HCT116 (cell line): ENCODE measurements around the gene GP1BA. TPM values are rescaled to one million over a fixed set of nuclear protein-coding genes. Genes with fewer than 3 reads are reported as not detected.

ENCODE experiments used
- ATAC-seq: fragments of 200-7000 bp; cut with Tn5 transposase; 2 replicates; pipeline ENCODE4 v1.9.1; 2020; ENCODE audit warnings: mild to moderate bottlenecking, moderate library complexity
- BruUV-seq: library from RNA; stranded (reverse); fragments of 400-500 nt; replicated peaks from 2 replicates; lab custom pipeline; 2021; lab: Mats Ljungman, UMichigan
- CTCF ChIA-PET: fragments of 300-600 bp; sonication (Branson Sonifier 250); formaldehyde crosslinking; loops from one replicate; lab custom pipeline; 2021; ENCODE audit warnings: antibody characterized with exemption; lab: Charles Lee
- POLR2A ChIA-PET: fragments of 300-600, 350-600 bp; sonication (Branson Sonifier 250); formaldehyde crosslinking; loops from one replicate; lab custom pipeline; 2021; ENCODE audit warnings: antibody characterized with exemption; lab: Charles Lee
- RAD21 ChIA-PET, 2 experiments: fragments of 300-600 bp; sonication (Branson Sonifier 250); formaldehyde crosslinking; loops; one replicate each; lab custom pipeline; 2023; ENCODE audit warnings: low total read pairs in 2 of 2; ENCODE audit not compliant: uncharacterized antibody in 2 of 2, unreplicated experiment in 2 of 2, low non-redundant PET in 1 of 2; lab: Charles Lee
- DNase-seq: peaks from one replicate; pipeline ENCODE4 v3.0.0-alpha.2; 2010; ENCODE audit warnings: low read depth, low spot score
- H2AFZ ChIP-seq: fragments of 200-600 bp; shearing (Covaris generic), sonication (generic); 2 replicates; pipeline ENCODE4 v1.6.1; 2017; ENCODE audit warnings: low read depth, mixed run types, mixed read lengths, antibody characterized with exemption, low read length; ENCODE audit not compliant: poor library complexity, severe bottlenecking
- H3K27ac ChIP-seq: 2 replicates; pipeline ENCODE4 v1.5.1; 2012; ENCODE audit warnings: low read depth, low read length
- H3K27me3 ChIP-seq: fragments of 200-600 bp; sonication (generic); 2 replicates; pipeline ENCODE4 v1.6.1; 2016; ENCODE audit warnings: mixed run types, low read length, mixed read lengths; ENCODE audit not compliant: insufficient read depth
- H3K36me3 ChIP-seq, 2 experiments: fragments of 200-500 bp in 1 of 2; fragments of 200-600 bp in 1 of 2; sonication (Bioruptor generic) in 1 of 2; sonication (generic) in 1 of 2; 2 replicates each; pipeline versions ENCODE4 v1.5.1 to v1.6.1; 2014 to 2016; ENCODE audit warnings: low read length in 2 of 2, inconsistent platforms in 1 of 2, mixed read lengths in 1 of 2, mixed run types in 1 of 2; ENCODE audit not compliant: insufficient read depth in 2 of 2, control insufficient read depth in 1 of 2
- H3K4me1 ChIP-seq, 2 experiments: fragments of 200-600 bp in 1 of 2; sonication (generic) in 1 of 2; 2 replicates each; pipeline versions ENCODE4 v1.5.1 to v1.6.1; 2012 to 2017; ENCODE audit warnings: low read length in 2 of 2, inconsistent platforms in 1 of 2, mild to moderate bottlenecking in 1 of 2, mixed read lengths in 1 of 2, mixed run types in 1 of 2, moderate library complexity in 1 of 2; ENCODE audit not compliant: insufficient read depth in 2 of 2, control insufficient read depth in 1 of 2
- H3K4me2 ChIP-seq: fragments of 200-600 bp; sonication (generic); 2 replicates; pipeline ENCODE4 v1.6.1; 2017; ENCODE audit warnings: mixed run types, low read length, mixed read lengths
- H3K4me3 ChIP-seq, 2 experiments: fragments of 200-600 bp in 1 of 2; sonication (generic) in 1 of 2; replicated peaks in 1 of 2; 2 replicates each; pipeline ENCODE4 v1.5.1; 2011 to 2016; ENCODE audit warnings: low read length in 2 of 2, control low read depth in 1 of 2, low read depth in 1 of 2, mild to moderate bottlenecking in 1 of 2, mixed read lengths in 1 of 2, mixed run types in 1 of 2
- H3K79me2 ChIP-seq: fragments of 200-600 bp; sonication (generic); 2 replicates; pipeline ENCODE4 v1.6.1; 2017; ENCODE audit warnings: mild to moderate bottlenecking, mixed run types, low read length, moderate library complexity, mixed read lengths; ENCODE audit not compliant: insufficient read depth
- H3K9ac ChIP-seq: fragments of 200-600 bp; sonication (generic); 2 replicates; pipeline ENCODE4 v1.6.1; 2016; ENCODE audit warnings: low read length, mixed read lengths
- H3K9me2 ChIP-seq: fragments of 200-600 bp; sonication (generic), shearing (Covaris generic); 2 replicates; pipeline ENCODE4 v1.6.1; 2017; ENCODE audit warnings: mixed run types, mild to moderate bottlenecking, moderate library complexity; ENCODE audit not compliant: insufficient read depth
- H3K9me3 ChIP-seq, 2 experiments: fragments of 200-500 bp in 1 of 2; fragments of 200-600 bp in 1 of 2; sonication (Bioruptor generic) in 1 of 2; sonication (generic) in 1 of 2; 2 replicates each; pipeline ENCODE4 v1.6.1; 2014 to 2017; ENCODE audit warnings: low read length in 2 of 2, mixed read lengths in 2 of 2, inconsistent platforms in 1 of 2, low read depth in 1 of 2, mild to moderate bottlenecking in 1 of 2, mixed run types in 1 of 2, moderate library complexity in 1 of 2; ENCODE audit not compliant: control insufficient read depth in 1 of 2, insufficient read depth in 1 of 2
- H4K20me1 ChIP-seq: fragments of 200-600 bp; sonication (generic), shearing (Covaris generic); 2 replicates; pipeline ENCODE4 v1.6.1; 2017; ENCODE audit warnings: mixed run types, mild to moderate bottlenecking, moderate library complexity; ENCODE audit not compliant: insufficient read depth
- ATF3 ChIP-seq: IDR thresholded peaks from 2 replicates; pipeline ENCODE4 v1.6.1; 2012
- CEBPB ChIP-seq: IDR thresholded peaks from 2 replicates; pipeline ENCODE4 v1.6.1; 2012; ENCODE audit warnings: low read depth
- ELF1 ChIP-seq: IDR thresholded peaks from 2 replicates; pipeline ENCODE4 v1.6.1; 2012; ENCODE audit warnings: low read depth, borderline replicate concordance
- EZH2 ChIP-seq: fragments of 200-600 bp; sonication (generic); IDR thresholded peaks from 2 replicates; pipeline ENCODE4 v1.6.1; 2017; ENCODE audit warnings: antibody characterized with exemption, mixed run types
- JUND ChIP-seq: IDR thresholded peaks from 2 replicates; pipeline ENCODE4 v1.6.1; 2012
- POLR2AphosphoS5 ChIP-seq: IDR thresholded peaks from 2 replicates; pipeline ENCODE4 v1.6.1; 2011; ENCODE audit warnings: mild to moderate bottlenecking, low read depth, low read length, moderate library complexity
- RAD21 ChIP-seq: IDR thresholded peaks from 2 replicates; pipeline ENCODE4 v1.6.1; 2012; ENCODE audit warnings: low read depth, mild to moderate bottlenecking
- REST ChIP-seq: IDR thresholded peaks from 2 replicates; pipeline ENCODE4 v1.6.1; 2012; ENCODE audit warnings: low read depth
- SIN3A ChIP-seq: IDR thresholded peaks from 2 replicates; pipeline ENCODE4 v1.6.1; 2012; ENCODE audit warnings: low read depth
- SP1 ChIP-seq: IDR thresholded peaks from 2 replicates; pipeline ENCODE4 v1.6.1; 2012; ENCODE audit warnings: low read depth
- SRF ChIP-seq: IDR thresholded peaks from 2 replicates; pipeline ENCODE4 v1.6.1; 2012; ENCODE audit warnings: low read depth
- TCF7L2 ChIP-seq: IDR thresholded peaks from 2 replicates; pipeline ENCODE4 v1.7.0; 2011; ENCODE audit warnings: borderline replicate concordance, inconsistent platforms; ENCODE audit not compliant: insufficient read depth, insufficient read length; ENCODE audit errors: extremely low read depth
- YY1 ChIP-seq: IDR thresholded peaks from 2 replicates; pipeline ENCODE4 v1.6.1; 2011; ENCODE audit warnings: low read length, low read depth, moderate library complexity, mild to moderate bottlenecking; ENCODE audit not compliant: insufficient replicate concordance; ENCODE audit errors: extremely low read depth
- ZBTB33 ChIP-seq: IDR thresholded peaks from 2 replicates; pipeline ENCODE4 v1.6.1; 2011; ENCODE audit warnings: mild to moderate bottlenecking, low read length, moderate library complexity; ENCODE audit not compliant: insufficient replicate concordance; ENCODE audit errors: extremely low read depth
- ZFX ChIP-seq: fragments of 450-650 bp; IDR thresholded peaks from 2 replicates; pipeline ENCODE4 v1.6.1; 2017
- ZNF274 ChIP-seq: fragments of 200-500 bp; sonication (Bioruptor generic); IDR thresholded peaks from 2 replicates; pipeline ENCODE4 v1.6.1; 2014; ENCODE audit warnings: mild to moderate bottlenecking, low read depth, low read length, inconsistent platforms
- intact Hi-C: fragments of 100-400 bp; cut with micrococcal nuclease; formaldehyde crosslinking; loops from 2 replicates; pipeline ENCODE4 v1.10.0; 2022
- total RNA-seq: library from RNA; stranded (reverse); gene quantifications from one replicate; pipeline ENCODE4 v1.2.1, GENCODE V29; 2021; ENCODE audit not compliant: unreplicated experiment

Gene GP1BA
- total RNA-seq, 1 experiment from 2014 or later: not detected

GRCh38 chr17:4972322-4972721 is 40.2 kb downstream of the GP1BA start:
- RAD21 ChIA-PET: no interaction called here
- intact Hi-C loops: no loop called here
- no peaks in the 10 kb centered on the region for H3K27me3 ChIP-seq
- no peak overlapping the region for H3K9ac ChIP-seq
- no peaks in the 10 kb centered on the region for H3K9me2 ChIP-seq
- no peak overlapping the region for H3K4me3 ChIP-seq
- TF ChIP-seq YY1 (no peak), SP1 (no peak), POLR2AphosphoS5 (peak; percentile 27), ATF3 (no peak)
- peaks cover 5% of the 10 kb centered on the region; the same call in 1 of the 2 replicates for H3K79me2 ChIP-seq
- H3K4me2 ChIP-seq: no peak overlapping the region
- no peaks in the 10 kb centered on the region for H4K20me1 ChIP-seq
- peaks cover 4 to 13% of the 10 kb centered on the region in 2 experiments; a peak in 2 of 4 replicates for H3K36me3 ChIP-seq
- H3K4me1 ChIP-seq: peaks cover 14 to 20% of the 10 kb centered on the region in 2 experiments
- no TSS peak for BruUV-seq
- no peak for DNase-seq
- H3K9me3 ChIP-seq: no peaks in the 10 kb centered on the region
- no peak for ATAC-seq
- CTCF ChIA-PET: no interaction called here
- no peak overlapping the region for H3K27ac ChIP-seq
- H2AFZ ChIP-seq: no peak overlapping the region
- POLR2A ChIA-PET: no interaction called here

- Histone ChIP-seq H3K9me3 (no peaks in the 10 kb centered on the region), H3K79me2 (peaks cover 5% of the 10 kb centered on the region; the same call in 1 of the 2 replicates), H4K20me1 (no peaks in the 10 kb centered on the region), H3K4me3 (no peak overlapping the region), H3K9ac (no peak overlapping the region), H3K27ac (no peak overlapping the region), H3K4me1 (peaks cover 14 to 20% of the 10 kb centered on the region in 2 experiments), H2AFZ (no peak overlapping the region), H3K9me2 (no peaks in the 10 kb centered on the region), H3K4me2 (no peak overlapping the region), H3K36me3 (peaks cover 4 to 16% of the 10 kb centered on the region in 2 experiments; a peak in 2 of 4 replicates), H3K27me3 (no peaks in the 10 kb centered on the region)
- intact Hi-C loops: no loop called here
- DNase-seq (no peak), ATAC-seq (no peak)
- RAD21 ChIA-PET: interaction anchor here in 1 of 2 experiments (0.6 kb wide), 1 partner anchor 25 kb away, joined by 4 read pairs; the partner anchor contains the start of gene KIF1C
- POLR2A ChIA-PET: no interaction called here
- CTCF ChIA-PET: no interaction called here
- BruUV-seq: no TSS peak
- TF ChIP-seq ELF1 (no peak), ZFX (no peak), ZBTB33 (no peak), SRF (no peak), JUND (no peak), ZNF274 (no peak), RAD21 (no peak), SIN3A (no peak), REST (no peak), CEBPB (no peak), TCF7L2 (no peak), SP1 (no peak), EZH2 (no peak)
Observed at GRCh38 chr17:4972752-4973151, 40.7 kb downstream of the GP1BA start.
